Cardiac septum (tissue), 1 donor: Measurements from ENCODE around the gene PHLDA1. TPM values are rescaled to one million over a fixed set of nuclear protein-coding genes. Genes with fewer than 3 reads are reported as not detected.

ENCODE experiments used
- DNase-seq: peaks from one replicate; pipeline ENCODE4 v3.0.0-alpha.2; 2020; ENCODE audit warnings: low spot score
- intact Hi-C: fragments of 100-400 bp; cut with DNase I; formaldehyde crosslinking; loops from one replicate; pipeline ENCODE4 v1.14.0; 2022
- total RNA-seq: library from RNA; stranded (reverse); fragmentation: NEBNext Ultra II Directional; extraction: Animal tissue kit (Norgen Biotek cat#: 25700); gene quantifications from one replicate; pipeline ENCODE4 v1.2.1, GENCODE V29; 2021
- donor health status: DM: no; HTN: no; CAD: no.

PHLDA1 gene
- total RNA-seq, 1 donor from 2014 or later = 99.4 TPM

DNA sequence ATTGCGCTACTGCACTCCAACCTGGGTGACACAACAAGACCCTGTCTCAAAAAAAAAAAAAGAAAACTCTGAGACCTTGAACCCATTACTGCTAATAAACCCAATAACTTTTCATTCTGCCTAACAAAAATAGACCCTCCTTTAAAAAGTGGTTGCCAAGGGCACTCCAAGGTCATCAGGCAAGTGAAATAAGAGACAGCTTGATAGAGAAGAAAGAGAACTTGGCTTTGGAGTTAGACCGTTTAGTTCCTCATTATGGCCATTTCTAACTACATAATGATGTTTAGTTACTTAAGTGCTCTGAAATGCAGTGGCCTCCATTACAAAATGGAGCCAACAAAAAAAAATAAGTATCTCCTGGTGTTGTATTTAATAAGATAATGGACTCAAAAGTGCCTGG, 55.9 kb downstream of the PHLDA1 start:
- DNase-seq = no peak
- intact Hi-C loops = loop anchor here (5.0 kb wide), 2 partner anchors 38 to 42 kb away; no protein-coding TSS in a partner anchor

Other genes with a start within 250 kb of the PHLDA1 start
- gene NAP1L1, start 52.9 kb upstream of the PHLDA1 start, total RNA-seq = 348 TPM